Smooth muscle cell (in vitro differentiated cells): ENCODE results near the gene SLC26A2. TPM values are rescaled to one million over a fixed set of nuclear protein-coding genes. Genes with fewer than 3 reads are reported as not detected.

Source experiments
- DNase-seq: peaks from one replicate; lab custom pipeline; 2025; ENCODE audit not compliant: unreplicated experiment; lab: John Stamatoyannopoulos, UW
- H2AFZ ChIP-seq: fragments of 200-600 bp; sonication (generic); 2 replicates; pipeline ENCODE4 v1.6.0; 2016; ENCODE audit warnings: antibody characterized with exemption, low read depth, mild to moderate bottlenecking
- H3F3A ChIP-seq: fragments of 200-600 bp; sonication (generic); 2 replicates; pipeline ENCODE4 v1.6.0; 2017; ENCODE audit warnings: antibody characterized with exemption, low read depth
- H3K27ac ChIP-seq: fragments of 200-600 bp; sonication (generic); 2 replicates; pipeline ENCODE4 v1.5.1; 2016; ENCODE audit warnings: low read depth, mild to moderate bottlenecking
- H3K27me3 ChIP-seq: fragments of 200-600 bp; sonication (generic); 2 replicates; pipeline ENCODE4 v1.6.1; 2016; ENCODE audit warnings: low read depth, mild to moderate bottlenecking
- H3K36me3 ChIP-seq: fragments of 200-600 bp; sonication (generic); 2 replicates; pipeline ENCODE4 v1.5.1; 2016; ENCODE audit warnings: low read depth
- H3K4me1 ChIP-seq: fragments of 200-600 bp; sonication (generic); 2 replicates; pipeline ENCODE4 v1.5.1; 2016; ENCODE audit warnings: low read depth
- H3K4me2 ChIP-seq: fragments of 200-600 bp; sonication (generic); 2 replicates; pipeline ENCODE4 v1.6.0; 2016; ENCODE audit warnings: mild to moderate bottlenecking
- H3K4me3 ChIP-seq: fragments of 200-600 bp; sonication (generic); 2 replicates; pipeline ENCODE4 v1.5.1; 2016; ENCODE audit warnings: mild to moderate bottlenecking
- H3K79me2 ChIP-seq: fragments of 200-600 bp; sonication (generic); 2 replicates; pipeline ENCODE4 v1.6.0; 2016; ENCODE audit warnings: low read depth, mild to moderate bottlenecking
- H3K9ac ChIP-seq: fragments of 200-600 bp; sonication (generic); 2 replicates; pipeline ENCODE4 v1.6.0; 2016; ENCODE audit warnings: low read depth
- H3K9me3 ChIP-seq: fragments of 200-600 bp; sonication (generic); replicated peaks from 2 replicates; pipeline ENCODE4 v1.5.1; 2016; ENCODE audit warnings: low read depth
- H4K20me1 ChIP-seq: fragments of 200-600 bp; sonication (generic); 2 replicates; pipeline ENCODE4 v1.6.0; 2016; ENCODE audit warnings: low read depth
- CTCF ChIP-seq: fragments of 200-600 bp; sonication (generic); IDR thresholded peaks from 2 replicates; pipeline ENCODE4 v1.5.1; 2017; ENCODE audit warnings: borderline replicate concordance, mild to moderate bottlenecking, antibody characterized with exemption; ENCODE audit not compliant: insufficient read depth, poor library complexity, severe bottlenecking
- WGBS: methylation state at CpG from one replicate; pipeline ENCODE4 v1.1.7; 2016; ENCODE audit warnings: low lambda C conversion rate; 5-methylcytosine and 5-hydroxymethylcytosine counted together
- polyA plus RNA-seq: library from polyadenylated mRNA; unstranded; fragments of >200 nt; fragmentation: Nextera tagmentation; extraction: Ambion mirVana; gene quantifications from 2 replicates; pipeline ENCODE4 v1.2.1, GENCODE V29; 2016
- total RNA-seq: library from RNA; depleted of rRNA; stranded (reverse); fragments of >200 nt; gene quantifications from 2 replicates; pipeline ENCODE4 v1.2.3, GENCODE V29; 2014

Gene SLC26A2
- total and polyA plus RNA-seq, 2 experiments from 2014 or later = 5.2 to 16.0 TPM

GRCh38 chr5:149953436-149954121, 7.0 kb upstream of the SLC26A2 start:
- WGBS = 89% methylated on average over 9 of the region's 9 CpGs
- no peaks in the 10 kb centered on the region for H4K20me1 ChIP-seq
- no peak overlapping the region for H2AFZ ChIP-seq
- no peaks in the 10 kb centered on the region for H3K79me2 ChIP-seq
- H3K4me2 ChIP-seq = no peak overlapping the region
- no peak overlapping the region for H3K9ac ChIP-seq
- no peak overlapping the region for H3K4me3 ChIP-seq
- H3K27ac ChIP-seq = no peak overlapping the region
- no peak for DNase-seq
- H3F3A ChIP-seq = no peaks in the 10 kb centered on the region
- H3K27me3 ChIP-seq = no peaks in the 10 kb centered on the region
- no peaks in the 10 kb centered on the region for H3K9me3 ChIP-seq
- H3K4me1 ChIP-seq = no peaks in the 10 kb centered on the region
- H3K36me3 ChIP-seq = no peaks in the 10 kb centered on the region
- TF ChIP-seq CTCF = no peak

GRCh38 chr5:149954798-149955197, 5.8 kb upstream of the SLC26A2 start:
- no peak for DNase-seq
- no peaks in the 10 kb centered on the region for H4K20me1 ChIP-seq
- H3F3A ChIP-seq = peaks cover 2% of the 10 kb centered on the region
- 94% methylated on average over 6 of the region's 6 CpGs for WGBS
- H2AFZ ChIP-seq = no peak overlapping the region
- H3K9ac ChIP-seq = no peak overlapping the region
- H3K9me3 ChIP-seq = no peaks in the 10 kb centered on the region
- TF ChIP-seq CTCF = no peak
- H3K36me3 ChIP-seq = no peaks in the 10 kb centered on the region
- peaks cover 3% of the 10 kb centered on the region for H3K4me1 ChIP-seq
- H3K27me3 ChIP-seq = no peaks in the 10 kb centered on the region
- no peaks in the 10 kb centered on the region for H3K79me2 ChIP-seq
- H3K27ac ChIP-seq = no peak overlapping the region
- H3K4me3 ChIP-seq = no peak overlapping the region
- no peak overlapping the region for H3K4me2 ChIP-seq

- H3K27ac ChIP-seq = no peak overlapping the region
- TF ChIP-seq CTCF = no peak
- H4K20me1 ChIP-seq = no peaks in the 10 kb centered on the region
- no peaks in the 10 kb centered on the region for H3K27me3 ChIP-seq
- peaks cover 12% of the 10 kb centered on the region for H3K4me1 ChIP-seq
- H3K4me3 ChIP-seq = no peak overlapping the region
- H2AFZ ChIP-seq = no peak overlapping the region
- H3K9ac ChIP-seq = no peak overlapping the region
- 49% methylated on average over 5 of the region's 5 CpGs for WGBS
- no peak overlapping the region for H3K4me2 ChIP-seq
- no peaks in the 10 kb centered on the region for H3K36me3 ChIP-seq
- H3K9me3 ChIP-seq = no peaks in the 10 kb centered on the region
- no peaks in the 10 kb centered on the region for H3K79me2 ChIP-seq
- peaks cover 7% of the 10 kb centered on the region for H3F3A ChIP-seq
- DNase-seq = no peak
Observed at GRCh38 chr5:149956685-149957084, 3.9 kb upstream of the SLC26A2 start.

- Histone ChIP-seq H2AFZ (no peak overlapping the region), H3K79me2 (no peaks in the 10 kb centered on the region), H3F3A (peaks cover 7% of the 10 kb centered on the region), H3K4me3 (no peak overlapping the region), H3K4me2 (no peak overlapping the region), H3K4me1 (peaks cover 14% of the 10 kb centered on the region), H3K27me3 (no peaks in the 10 kb centered on the region), H3K9me3 (no peaks in the 10 kb centered on the region), H3K9ac (no peak overlapping the region), H3K36me3 (no peaks in the 10 kb centered on the region), H3K27ac (no peak overlapping the region), H4K20me1 (peaks cover 3% of the 10 kb centered on the region)
- WGBS = 66% methylated on average over 4 of the region's 4 CpGs
- DNase-seq = no peak
- TF ChIP-seq CTCF = no peak
Observed at GRCh38 chr5:149957855-149958254, 2.7 kb upstream of the SLC26A2 start.
